DOHH2 (cell line): ENCODE results near the gene CYTIP.

Experiments used
- H3F3A ChIP-seq: fragments of 200-600 bp; sonication (generic), shearing (Covaris generic); 2 replicates; pipeline ENCODE4 v1.6.0; 2016; ENCODE audit warnings: antibody characterized with exemption, mild to moderate bottlenecking; ENCODE audit not compliant: control insufficient read depth, insufficient read depth
- H3K27ac ChIP-seq: fragments of 200-600 bp; sonication (generic); 2 replicates; pipeline ENCODE4 v1.5.1; 2014; ENCODE audit warnings: low read depth, mild to moderate bottlenecking, low read length, moderate library complexity
- H3K27me3 ChIP-seq: fragments of 200-600 bp; sonication (generic); 2 replicates; pipeline ENCODE4 v1.6.1; 2014; ENCODE audit warnings: mild to moderate bottlenecking, low read length, mixed read lengths; ENCODE audit not compliant: control insufficient read depth
- H3K36me3 ChIP-seq: fragments of 200-600 bp; sonication (generic); 2 replicates; pipeline ENCODE4 v1.6.1; 2014; ENCODE audit warnings: mild to moderate bottlenecking, low read length, moderate library complexity, mixed read lengths; ENCODE audit not compliant: control insufficient read depth
- H3K4me1 ChIP-seq: fragments of 200-600 bp; sonication (generic); 2 replicates; pipeline ENCODE4 v1.6.1; 2014; ENCODE audit warnings: mild to moderate bottlenecking, low read length, mixed read lengths; ENCODE audit not compliant: control insufficient read depth
- H3K4me2 ChIP-seq: fragments of 200-600 bp; sonication (generic); 2 replicates; pipeline ENCODE4 v1.6.0; 2014; ENCODE audit warnings: mild to moderate bottlenecking, low read length, moderate library complexity
- H3K4me3 ChIP-seq: fragments of 200-600 bp; sonication (generic); 2 replicates; pipeline ENCODE4 v1.5.1; 2014; ENCODE audit warnings: mild to moderate bottlenecking, low read length, mixed read lengths
- H3K79me2 ChIP-seq: fragments of 200-600 bp; sonication (generic); 2 replicates; pipeline ENCODE4 v1.6.1; 2014; ENCODE audit warnings: mild to moderate bottlenecking, low read length, mixed read lengths; ENCODE audit not compliant: control insufficient read depth
- H3K9me2 ChIP-seq: fragments of 200-600 bp; sonication (generic); replicated peaks from 2 replicates; pipeline ENCODE4 v1.6.1; 2014; ENCODE audit warnings: mild to moderate bottlenecking, low read length, mixed read lengths; ENCODE audit not compliant: control insufficient read depth
- H3K9me3 ChIP-seq: fragments of 200-600 bp; sonication (generic); 2 replicates; pipeline ENCODE4 v1.6.1; 2014; ENCODE audit warnings: antibody characterized with exemption, low read length, mixed read lengths; ENCODE audit not compliant: control insufficient read depth, insufficient read depth
- H4K20me1 ChIP-seq: fragments of 200-600 bp; sonication (generic); 2 replicates; pipeline ENCODE4 v1.6.0; 2014; ENCODE audit warnings: low read depth, mild to moderate bottlenecking, antibody characterized with exemption, low read length, moderate library complexity; ENCODE audit not compliant: control insufficient read depth, insufficient read depth
- CTCF ChIP-seq: fragments of 200-600 bp; sonication (generic); IDR thresholded peaks from one replicate; pipeline ENCODE4 v1.5.1; 2014; ENCODE audit warnings: antibody characterized with exemption, mild to moderate bottlenecking, low read depth, low read length; ENCODE audit not compliant: poor library complexity, severe bottlenecking
- EZH2phosphoT487 ChIP-seq: fragments of 200-600 bp; sonication (generic); IDR thresholded peaks from 2 replicates; pipeline ENCODE4 v1.6.1; 2017; ENCODE audit warnings: borderline replicate concordance, mild to moderate bottlenecking, antibody characterized with exemption, low read length, moderate library complexity, mixed read lengths

The CYTIP gene

GRCh38 chr2:157427922-157428303 lies 16.0 kb downstream of the CYTIP start:
- no peaks in the 10 kb centered on the region for H4K20me1 ChIP-seq
- no peak overlapping the region for H3K4me3 ChIP-seq
- peaks cover 98% of the 10 kb centered on the region for H3K36me3 ChIP-seq
- H3K27ac ChIP-seq = no peak overlapping the region
- no peaks in the 10 kb centered on the region for H3K27me3 ChIP-seq
- H3K9me3 ChIP-seq = no peaks in the 10 kb centered on the region
- H3F3A ChIP-seq = peaks cover 19% of the 10 kb centered on the region
- no peak overlapping the region for H3K4me2 ChIP-seq
- no peaks in the 10 kb centered on the region for H3K9me2 ChIP-seq
- TF ChIP-seq EZH2phosphoT487 (no peak), CTCF (no peak)
- peaks cover 30% of the 10 kb centered on the region for H3K4me1 ChIP-seq
- peaks cover 88% of the 10 kb centered on the region for H3K79me2 ChIP-seq

GRCh38 chr2:157427003-157427921 lies 16.6 kb downstream of the CYTIP start:
- Histone ChIP-seq H4K20me1 (no peaks in the 10 kb centered on the region), H3K27ac (no peak overlapping the region), H3K4me1 (peaks cover 30% of the 10 kb centered on the region), H3K4me2 (no peak overlapping the region), H3K9me3 (no peaks in the 10 kb centered on the region), H3K79me2 (peaks cover 85% of the 10 kb centered on the region), H3K4me3 (no peak overlapping the region), H3K9me2 (no peaks in the 10 kb centered on the region), H3F3A (peaks cover 22% of the 10 kb centered on the region), H3K27me3 (no peaks in the 10 kb centered on the region), H3K36me3 (peaks cover 98% of the 10 kb centered on the region)
- TF ChIP-seq EZH2phosphoT487 = no peak
- TF ChIP-seq CTCF = no peak

- no peaks in the 10 kb centered on the region for H3K9me3 ChIP-seq
- no peak overlapping the region for H3K4me2 ChIP-seq
- peaks cover 22% of the 10 kb centered on the region for H3F3A ChIP-seq
- no peaks in the 10 kb centered on the region for H3K27me3 ChIP-seq
- H4K20me1 ChIP-seq = no peaks in the 10 kb centered on the region
- no peaks in the 10 kb centered on the region for H3K9me2 ChIP-seq
- peaks cover 98% of the 10 kb centered on the region for H3K36me3 ChIP-seq
- TF ChIP-seq CTCF (no peak), EZH2phosphoT487 (no peak)
- no peak overlapping the region for H3K27ac ChIP-seq
- H3K79me2 ChIP-seq = peaks cover 85% of the 10 kb centered on the region
- peaks cover 36% of the 10 kb centered on the region for H3K4me1 ChIP-seq
- H3K4me3 ChIP-seq = no peak overlapping the region
Observed at GRCh38 chr2:157426477-157426994, 17.4 kb downstream of the CYTIP start.
